GM19468 (cell line): ENCODE measurements around the gene ZPR1.
A peak's percentile ranks its signal among the peaks of the same experiment; 100 is the strongest.
"Not testable (repeated sequence)": the region's sequence is repeated elsewhere in the genome, so short reads cannot be mapped to it uniquely, and the experiment has no call there.

Experiments used
- ATAC-seq: cut with Tn5 transposase; IDR thresholded peaks from one replicate; pipeline ENCODE4 v1.9.1; 2021; ENCODE audit warnings: mild to moderate bottlenecking, moderate library complexity, moderate number of reproducible peaks; ENCODE audit not compliant: unreplicated experiment; ENCODE audit errors: extremely low read depth

ZPR1 gene

GRCh38 chr11:116787786-116788486 is at the start of gene ZPR1:
Gene ZPR1, minus strand, starts transcription at chr11:116788023. Its CDS starts 33 bp downstream, at chr11:116787990.
- ATAC-seq = peak; percentile 74

GRCh38 chr11:116836632-116836991 is 48.8 kb upstream of the ZPR1 start:
- ATAC-seq = no peak

GRCh38 chr11:116835791-116836631 is 48.2 kb upstream of the ZPR1 start:
- peak; percentile 85 for ATAC-seq

GRCh38 chr11:116835042-116835772 is 47.4 kb upstream of the ZPR1 start:
- no peak for ATAC-seq

- not testable (repeated sequence) for ATAC-seq
These were observed 46.8 kb upstream of the ZPR1 start for GRCh38 chr11:116834535-116835041.

- ATAC-seq = no peak
These were observed 46.2 kb upstream of the ZPR1 start for GRCh38 chr11:116833816-116834534.

- ATAC-seq = no peak
These were observed 45.6 kb upstream of the ZPR1 start for GRCh38 chr11:116833491-116833815.

GRCh38 chr11:116832350-116833290 is 44.8 kb upstream of the ZPR1 start:
- no peak for ATAC-seq

GRCh38 chr11:116831790-116832349 is 44.0 kb upstream of the ZPR1 start:
- ATAC-seq = no peak

- ATAC-seq = no peak
These were observed 42.5 kb upstream of the ZPR1 start for GRCh38 chr11:116830184-116830912.

GRCh38 chr11:116829525-116830183 is 41.8 kb upstream of the ZPR1 start, which contains the start of gene APOC3:
Gene APOC3, plus strand, starts transcription at chr11:116829907. Its CDS starts 676 bp downstream, at chr11:116830583.
- ATAC-seq = no peak

GRCh38 chr11:116828632-116829524 is 41.1 kb upstream of the ZPR1 start:
- no peak for ATAC-seq

- ATAC-seq = no peak
These were observed 39.6 kb upstream of the ZPR1 start for GRCh38 chr11:116827461-116827860.

- no peak for ATAC-seq
These were observed 39.1 kb upstream of the ZPR1 start for GRCh38 chr11:116826751-116827431.

- ATAC-seq = no peak
These were observed 38.3 kb upstream of the ZPR1 start for GRCh38 chr11:116825854-116826750.
